DMS79 (cell line): ENCODE measurements around the gene CD14.
"Not testable (repeated sequence)": the region's sequence is repeated elsewhere in the genome, so short reads cannot be mapped to it uniquely, and the experiment has no call there.

Experiments
- DNase-seq: peaks from one replicate; lab custom pipeline; 2025; lab: John Stamatoyannopoulos, UW

CD14 gene

GRCh38 chr5:140633021-140633471 is at the start of gene CD14:
CD14 (minus strand) TSS chr5:140633175; CDS start chr5:140633071, 104 bp downstream.
- peak; percentile 1 for DNase-seq

- DNase-seq: no peak
These were observed 46.0 kb upstream of the CD14 start for GRCh38 chr5:140678993-140679392.

GRCh38 chr5:140677947-140678346 is 45.0 kb upstream of the CD14 start:
- no peak for DNase-seq

GRCh38 chr5:140674629-140675028 is 41.7 kb upstream of the CD14 start:
- no peak for DNase-seq

GRCh38 chr5:140674211-140674610 is 41.2 kb upstream of the CD14 start:
- DNase-seq: no peak

GRCh38 chr5:140673187-140673976 is 40.4 kb upstream of the CD14 start, which contains the start of gene DND1:
DND1 (minus strand) TSS chr5:140673576; CDS start chr5:140673542, 34 bp downstream.
- DNase-seq: no peak

- DNase-seq: no peak
These were observed 39.6 kb upstream of the CD14 start for GRCh38 chr5:140672455-140673186.

- no peak for DNase-seq
These were observed 38.6 kb upstream of the CD14 start for GRCh38 chr5:140671472-140672125.

GRCh38 chr5:140671035-140671434 is 38.1 kb upstream of the CD14 start:
- DNase-seq: not testable (repeated sequence)

GRCh38 chr5:140664359-140665119 is 31.6 kb upstream of the CD14 start, which contains the start of gene WDR55:
WDR55 (plus strand) TSS chr5:140664904; CDS start chr5:140664913, 9 bp downstream.
- DNase-seq: peak; percentile 69

- DNase-seq: no peak
These were observed 31.0 kb upstream of the CD14 start for GRCh38 chr5:140664030-140664358.

- not testable (repeated sequence) for DNase-seq
These were observed 27.4 kb upstream of the CD14 start for GRCh38 chr5:140660371-140660770.

GRCh38 chr5:140658870-140659269 is 25.9 kb upstream of the CD14 start:
- no peak for DNase-seq

GRCh38 chr5:140647042-140647419 is 14.1 kb upstream of the CD14 start:
- DNase-seq: no peak

- no peak for DNase-seq
These were observed 9.7 kb upstream of the CD14 start for GRCh38 chr5:140642718-140643117.

- DNase-seq: no peak
These were observed 8.7 kb upstream of the CD14 start for GRCh38 chr5:140641716-140642115.

GRCh38 chr5:140639148-140639981 is 6.4 kb upstream of the CD14 start, which contains the start of gene TMCO6:
TMCO6 (plus strand) TSS chr5:140639451; CDS start chr5:140639528, 77 bp downstream.
- DNase-seq: peak; percentile 61

GRCh38 chr5:140638898-140639147 is 5.8 kb upstream of the CD14 start:
- not testable (repeated sequence) for DNase-seq

GRCh38 chr5:140637371-140638100 is 4.6 kb upstream of the CD14 start:
- DNase-seq: no peak
